NCI-H1436 (cell line): ENCODE measurements around the gene FRMD3.
"Not testable (repeated sequence)": the region's sequence is repeated elsewhere in the genome, so short reads cannot be mapped to it uniquely, and the experiment has no call there.

Experiments
- DNase-seq: peaks from one replicate; lab custom pipeline; 2025; lab: John Stamatoyannopoulos, UW

FRMD3 gene

DNA sequence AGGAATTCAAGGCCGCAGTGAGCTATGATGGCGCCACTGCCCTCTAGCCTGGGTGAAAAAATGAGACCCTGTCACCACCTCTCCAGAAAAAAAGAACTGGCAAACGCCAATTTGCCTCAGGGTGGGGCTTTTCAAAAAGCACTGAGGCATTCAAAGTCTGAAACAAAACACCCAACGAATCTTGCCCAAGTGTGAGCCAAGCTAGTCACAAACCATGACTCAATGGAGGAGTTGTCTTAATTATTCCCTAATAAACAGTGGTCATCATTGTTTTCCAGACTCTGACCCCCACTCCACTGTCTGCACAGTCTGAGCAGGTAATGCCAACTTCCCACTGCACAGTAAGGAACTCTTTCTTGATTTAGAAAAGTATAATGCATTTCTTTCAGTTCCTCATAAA lies 16.8 kb downstream of the FRMD3 start:
- no peak for DNase-seq

DNA sequence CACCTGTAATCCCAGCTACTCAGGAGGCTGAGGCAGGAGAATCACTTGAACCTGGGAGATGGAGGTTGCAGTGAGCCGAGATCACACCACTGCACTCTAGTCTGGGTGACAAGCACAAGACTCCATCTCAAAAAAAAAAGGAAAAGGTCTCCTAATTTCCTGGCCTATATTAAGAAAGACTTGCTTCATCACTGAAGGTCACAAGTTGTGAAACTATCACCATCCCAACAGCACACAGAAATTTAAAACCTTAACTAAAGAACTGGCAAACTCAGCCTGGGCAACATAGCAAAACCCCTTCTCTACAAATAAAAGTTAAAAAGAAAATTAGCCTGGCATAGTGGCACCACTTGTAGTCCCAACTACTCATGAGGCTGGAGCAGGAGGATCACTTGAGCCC lies 17.2 kb downstream of the FRMD3 start:
- DNase-seq, result no peak

DNA sequence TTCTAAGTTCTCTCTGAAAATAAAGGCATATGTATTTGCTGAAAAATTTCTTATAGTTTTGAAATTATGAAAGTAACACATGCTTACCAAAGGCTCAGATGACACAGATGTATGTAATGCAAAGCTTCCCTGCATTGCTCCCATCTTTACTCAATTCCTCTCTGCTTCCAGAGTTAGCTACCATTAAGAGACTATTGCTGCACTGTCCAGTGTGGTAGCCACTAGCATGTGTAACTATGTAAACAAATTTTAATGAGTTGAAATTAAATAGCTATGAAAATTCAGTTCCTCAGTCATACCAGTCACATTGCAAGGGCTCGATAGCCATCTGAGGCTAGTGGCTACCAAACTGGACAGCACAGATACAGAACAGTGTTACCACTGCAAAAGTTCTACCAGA lies 17.9 kb downstream of the FRMD3 start:
- no peak for DNase-seq

DNA sequence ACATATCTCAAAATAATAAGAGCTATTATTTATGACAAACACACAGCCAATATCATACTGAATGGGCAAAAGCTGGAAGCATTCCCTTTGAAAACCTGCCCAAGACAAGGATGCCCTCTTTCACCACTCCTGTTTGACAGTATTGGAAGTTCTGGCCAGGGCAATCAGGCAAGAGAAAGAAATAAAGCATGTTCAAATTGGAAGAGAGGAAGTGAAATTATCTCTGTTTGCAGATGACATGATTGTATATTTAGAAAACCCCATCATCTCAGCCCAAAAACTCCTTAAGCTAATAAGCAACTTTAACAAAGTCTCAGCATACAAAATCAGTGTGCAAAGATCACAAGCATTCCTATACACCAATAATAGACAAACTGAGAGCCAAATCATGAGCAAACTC lies 20.2 kb downstream of the FRMD3 start:
- not testable (repeated sequence) for DNase-seq

DNA sequence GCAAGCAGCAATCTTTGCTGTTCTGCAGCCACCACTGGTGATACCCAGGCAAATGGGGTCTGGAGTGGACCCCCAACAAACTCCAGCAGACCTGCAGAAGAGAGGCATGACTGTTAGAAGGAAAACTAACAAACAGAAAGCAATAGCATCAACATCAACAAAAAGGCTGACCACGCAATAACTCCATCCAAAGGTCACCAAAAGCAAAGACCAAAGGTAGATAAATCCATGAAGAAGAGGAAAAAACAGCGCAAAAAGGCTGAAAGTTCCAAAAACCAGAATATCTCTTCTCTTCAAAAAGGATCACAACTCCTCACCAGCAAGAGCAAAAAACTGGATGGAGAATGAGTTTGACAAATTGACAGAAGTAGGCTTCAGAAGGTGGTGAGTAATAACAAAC lies 23.4 kb downstream of the FRMD3 start:
- no peak for DNase-seq

DNA sequence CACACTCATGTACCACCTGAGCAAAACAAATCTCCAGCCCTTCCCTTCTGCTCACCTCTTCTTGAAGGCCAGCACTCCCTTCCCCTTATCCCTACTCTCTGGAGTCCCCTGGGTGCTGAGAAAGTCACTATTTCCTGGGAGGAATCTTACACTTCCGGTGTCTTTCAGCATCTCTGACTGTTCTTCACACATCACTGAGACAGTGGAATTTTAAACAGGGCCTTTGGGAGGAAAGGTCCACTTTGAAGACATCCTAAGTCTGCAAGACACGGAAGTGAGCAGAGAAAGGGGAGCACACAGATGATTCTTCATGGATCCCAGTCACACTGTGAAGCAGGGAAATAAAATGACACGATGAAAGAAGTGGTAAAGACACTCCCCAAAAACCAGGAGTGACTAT lies 25.6 kb downstream of the FRMD3 start:
- no peak for DNase-seq

DNA sequence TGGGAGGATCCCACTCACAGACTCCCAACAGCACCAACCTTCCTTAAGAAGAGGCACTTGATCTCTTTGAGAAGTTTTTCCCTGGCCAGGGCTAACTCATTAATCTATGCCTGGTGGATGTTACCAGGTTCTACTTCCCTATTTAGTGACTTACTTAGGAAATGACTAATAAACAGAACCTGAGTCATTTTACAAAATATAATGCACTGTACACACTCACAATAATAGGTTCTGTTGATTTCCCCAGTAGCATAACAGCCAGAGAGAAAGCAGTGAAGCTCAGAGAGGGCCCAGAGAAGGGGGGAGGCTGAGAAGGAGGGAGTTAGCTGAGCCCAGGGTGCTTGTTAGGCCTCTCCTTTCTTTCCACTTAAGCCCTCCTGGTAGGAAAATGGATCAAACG lies 27.1 kb downstream of the FRMD3 start:
- DNase-seq, result no peak

DNA sequence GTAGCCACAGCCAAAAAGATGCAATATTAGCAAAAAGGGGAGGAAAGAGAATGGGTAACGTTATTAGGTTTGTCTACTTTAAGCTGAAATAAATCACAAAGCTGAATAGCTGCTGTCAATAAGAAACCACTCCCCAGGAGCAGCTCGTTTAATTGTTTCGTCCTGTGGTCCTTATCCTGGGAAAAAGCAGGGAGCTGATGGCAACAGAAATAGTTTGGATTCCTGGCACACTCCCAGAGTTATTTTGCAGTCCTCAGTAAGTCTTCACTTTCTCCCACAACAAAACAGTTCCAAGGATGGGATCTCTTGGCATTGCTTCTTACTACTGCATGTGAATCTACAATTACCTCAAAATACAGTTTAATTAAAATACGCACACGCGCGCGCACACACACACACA lies 28.8 kb downstream of the FRMD3 start:
- DNase-seq, result no peak

DNA sequence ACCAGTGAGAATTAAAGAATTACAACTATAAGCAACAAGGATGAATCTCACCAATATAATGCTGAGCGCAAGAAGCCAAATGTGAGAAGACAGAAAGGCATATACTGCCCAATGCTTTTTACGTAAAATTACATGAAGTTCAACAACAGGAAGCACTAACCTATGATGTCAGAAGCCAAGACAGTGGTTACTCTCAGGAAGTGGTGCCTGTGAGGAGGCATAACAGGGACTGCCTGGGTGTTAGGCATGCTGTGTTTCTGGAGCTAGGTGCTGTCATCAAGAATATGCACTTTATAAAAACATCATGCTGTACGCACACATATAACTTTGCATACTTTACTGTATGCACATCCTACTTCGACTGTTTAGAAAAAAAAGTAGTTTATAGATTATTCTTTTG lies 30.1 kb downstream of the FRMD3 start:
- no peak for DNase-seq

DNA sequence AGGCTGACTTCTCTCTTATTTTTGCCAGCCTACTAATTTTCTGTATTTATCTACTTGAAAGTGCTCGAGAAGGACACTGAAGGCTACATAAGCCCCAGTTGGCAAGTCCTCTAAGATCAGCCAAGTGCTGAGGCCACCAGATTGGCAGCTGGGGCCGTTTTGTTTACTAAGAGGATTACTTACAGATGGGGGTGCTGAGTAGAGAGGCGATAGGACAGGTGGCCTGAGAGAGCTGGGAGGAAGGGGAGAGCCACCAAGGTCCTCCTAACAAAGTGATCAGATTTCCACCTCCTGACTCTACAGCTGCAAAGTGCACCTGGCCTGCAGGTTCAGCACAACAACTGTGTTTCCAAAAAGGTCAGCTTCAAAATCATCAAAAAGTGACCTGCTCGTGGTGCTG lies 32.9 kb downstream of the FRMD3 start:
- no peak for DNase-seq

DNA sequence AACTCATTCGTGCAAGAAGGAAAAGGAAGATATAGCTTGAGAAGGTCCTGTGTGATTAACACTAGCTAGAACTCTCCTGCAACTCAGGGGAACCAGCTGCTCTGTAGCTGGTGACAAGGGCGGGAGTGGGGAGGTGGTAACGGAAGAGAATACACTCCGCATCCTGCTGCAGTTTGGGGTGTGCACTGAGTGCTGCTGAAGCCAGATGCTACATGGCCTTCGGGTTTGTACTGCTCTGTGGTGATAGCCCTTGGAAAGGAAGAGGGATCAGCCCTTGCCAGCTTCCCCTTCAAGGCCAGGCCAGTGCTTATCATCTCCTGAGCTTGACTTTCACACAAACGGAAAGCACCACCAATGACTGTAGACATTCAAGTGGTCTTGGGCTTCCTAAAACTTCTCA lies 34.3 kb downstream of the FRMD3 start:
- DNase-seq, result no peak

DNA sequence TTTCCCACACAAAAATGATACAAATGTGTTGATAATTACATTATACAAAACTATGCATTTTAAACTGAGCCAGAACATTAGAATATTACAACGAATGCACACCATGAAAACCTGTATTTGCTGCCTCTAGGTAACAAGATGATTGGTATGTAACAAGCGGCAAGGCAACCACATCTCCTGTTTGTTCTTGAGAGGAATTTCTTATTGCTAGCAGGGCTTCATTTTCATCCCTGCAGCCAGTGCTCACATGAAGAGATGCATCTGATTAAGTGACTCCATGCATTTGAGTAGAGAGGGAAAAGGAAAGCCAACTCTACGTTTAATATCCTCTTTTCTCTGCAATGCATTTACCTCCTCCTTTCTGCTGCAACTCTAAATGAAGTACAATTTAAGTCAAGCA lies 36.6 kb downstream of the FRMD3 start:
- DNase-seq, result no peak

DNA sequence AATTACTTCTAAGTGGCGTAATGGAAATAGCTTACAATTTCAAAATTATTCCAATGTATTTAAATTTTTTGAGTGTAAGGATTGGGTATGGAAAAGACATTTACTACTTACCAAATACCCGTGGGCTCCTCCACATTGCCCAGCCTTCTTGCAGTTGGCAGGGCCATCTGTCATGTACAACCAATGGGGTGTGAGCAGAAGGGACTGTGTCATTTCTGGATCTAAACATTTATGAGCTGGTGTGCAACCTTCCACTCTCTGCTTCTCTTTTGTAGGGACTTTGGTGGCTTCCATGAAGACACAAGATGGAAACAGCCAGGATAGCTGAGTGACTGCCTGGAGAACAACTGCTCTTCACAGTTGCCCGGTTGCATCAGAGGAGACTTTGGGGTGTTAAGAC lies 40.8 kb downstream of the FRMD3 start:
- no peak for DNase-seq

DNA sequence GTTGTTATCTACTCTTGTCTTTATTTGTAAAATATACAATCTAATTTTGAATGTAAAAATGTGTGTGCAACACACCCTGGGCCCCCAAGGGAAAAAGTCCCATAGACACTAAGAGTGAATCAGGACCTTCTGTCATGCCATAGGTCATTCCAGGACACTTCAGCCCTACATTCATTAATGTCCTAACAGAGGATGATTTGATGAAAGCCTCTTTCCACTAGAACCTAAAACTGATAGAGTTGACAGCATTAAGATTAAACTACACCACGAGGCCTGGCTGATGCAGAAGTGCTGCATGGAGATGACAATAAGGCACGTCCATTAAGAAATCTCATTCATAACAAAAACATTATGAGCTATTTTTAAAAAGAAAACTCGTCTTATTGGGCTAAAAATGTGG lies 46.2 kb downstream of the FRMD3 start:
- DNase-seq, result no peak

DNA sequence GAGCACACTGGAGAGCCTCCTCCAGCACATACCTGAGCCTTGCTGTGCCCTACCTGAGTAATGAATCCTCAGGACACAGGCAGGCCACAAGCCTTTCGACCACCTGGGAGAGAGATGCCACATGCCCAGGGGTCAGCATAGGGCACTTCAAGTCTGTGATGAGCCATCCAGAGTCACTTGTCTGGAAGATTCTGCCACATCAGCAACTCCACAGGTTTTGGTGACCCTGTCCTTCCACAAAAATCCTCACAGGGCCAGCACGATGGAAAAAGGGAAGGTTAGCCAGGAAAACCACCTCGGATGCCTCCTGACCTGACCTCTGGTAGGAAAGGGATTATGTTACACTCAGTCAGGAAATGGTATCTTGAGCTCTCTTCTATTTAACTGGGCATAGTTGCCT lies 46.8 kb downstream of the FRMD3 start:
- no peak for DNase-seq

DNA sequence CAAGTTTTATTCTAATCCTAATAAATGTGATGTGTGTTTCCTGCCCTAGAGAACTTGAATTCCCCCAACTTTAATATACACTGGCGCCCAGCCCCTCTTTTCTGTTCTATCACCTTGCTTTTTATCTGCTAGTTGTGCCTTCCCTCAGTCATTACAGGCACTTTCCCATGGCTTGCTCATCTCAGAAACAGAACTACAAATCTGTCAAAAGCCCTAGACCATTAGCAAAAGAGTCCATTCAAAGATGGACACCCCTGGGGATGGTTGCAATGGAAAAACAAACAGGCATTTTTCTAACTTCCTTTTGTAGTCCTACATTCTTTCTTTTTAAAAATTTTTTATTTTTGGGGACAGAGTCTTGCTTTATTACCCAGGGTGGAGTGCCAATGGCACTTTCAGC lies 48.2 kb downstream of the FRMD3 start:
- DNase-seq, result no peak

DNA sequence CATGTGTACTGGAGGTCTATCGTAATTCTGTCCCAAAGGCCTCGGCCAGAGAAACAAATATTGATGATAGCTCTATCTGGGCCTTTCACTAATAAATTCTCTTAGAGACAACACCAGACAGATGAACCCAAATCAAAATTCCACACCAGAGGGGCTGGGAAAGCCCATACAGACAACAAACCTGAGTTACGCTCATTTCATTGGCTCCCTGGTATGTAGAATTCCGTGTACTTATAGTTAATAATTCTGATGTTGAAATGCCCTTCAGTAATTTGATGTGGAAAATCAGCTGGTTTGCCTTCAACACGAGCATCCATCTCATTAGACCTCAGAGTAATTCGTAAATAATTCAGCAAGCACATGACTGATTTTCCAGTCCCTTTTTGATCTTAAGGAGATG lies 53.2 kb downstream of the FRMD3 start:
- DNase-seq, result no peak

DNA sequence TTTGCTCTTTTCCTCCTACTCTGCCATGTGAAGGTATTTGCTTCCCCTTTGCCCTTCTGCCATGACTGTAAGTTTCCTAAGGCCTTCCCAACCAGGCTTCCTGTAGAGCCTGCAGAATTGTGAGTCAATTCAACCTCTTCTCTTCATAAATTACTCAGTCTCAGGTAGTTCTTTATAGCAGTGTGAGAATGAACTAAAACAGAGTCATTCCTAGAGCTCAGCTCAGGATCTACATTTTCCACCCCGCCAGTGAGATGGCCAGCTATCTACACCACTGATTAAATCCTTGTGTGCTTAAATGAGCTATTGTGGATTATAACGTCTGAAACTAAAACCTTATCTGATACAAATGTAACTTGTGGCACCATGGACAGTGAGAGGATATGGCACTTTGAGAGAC lies 55.0 kb downstream of the FRMD3 start:
- no peak for DNase-seq

DNA sequence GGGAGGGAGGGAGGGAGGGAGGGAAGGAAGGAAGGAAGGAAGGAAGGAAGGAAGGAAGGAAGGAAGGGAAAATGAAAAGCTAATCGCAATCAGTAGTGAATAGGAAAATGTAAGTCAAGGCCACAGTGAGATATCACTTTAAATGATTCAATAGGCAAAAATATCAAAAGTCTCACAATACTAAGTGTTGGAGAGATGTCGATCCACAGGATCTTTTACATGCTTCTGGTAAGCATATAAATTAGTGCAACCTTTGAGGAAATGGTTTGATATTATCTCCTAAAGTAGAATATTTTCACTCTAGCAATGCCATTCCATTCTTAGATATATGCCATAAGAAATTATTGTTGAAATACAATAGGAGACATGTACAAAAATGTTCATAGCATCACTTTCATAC lies 58.4 kb downstream of the FRMD3 start:
- DNase-seq, result no peak

DNA sequence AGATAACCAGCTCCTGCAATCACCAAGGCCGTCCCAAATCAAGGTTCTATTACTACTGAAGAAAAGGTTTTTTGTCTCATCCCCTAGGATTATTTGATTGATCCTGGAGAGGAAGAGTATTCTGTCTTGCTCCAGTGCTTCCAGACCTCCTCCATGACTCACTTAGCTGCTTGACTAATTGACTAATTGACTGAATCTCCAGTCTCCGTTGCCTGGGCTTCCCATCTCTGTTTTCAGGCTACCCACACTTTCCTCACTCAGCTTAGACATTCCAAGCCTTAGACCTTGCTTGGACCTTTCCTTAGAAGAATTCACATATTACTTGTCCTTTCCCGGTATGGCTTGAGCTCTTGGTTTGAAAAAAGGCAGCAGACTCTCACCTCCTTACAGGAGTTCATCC lies 60.6 kb downstream of the FRMD3 start:
- DNase-seq, result no peak

DNA sequence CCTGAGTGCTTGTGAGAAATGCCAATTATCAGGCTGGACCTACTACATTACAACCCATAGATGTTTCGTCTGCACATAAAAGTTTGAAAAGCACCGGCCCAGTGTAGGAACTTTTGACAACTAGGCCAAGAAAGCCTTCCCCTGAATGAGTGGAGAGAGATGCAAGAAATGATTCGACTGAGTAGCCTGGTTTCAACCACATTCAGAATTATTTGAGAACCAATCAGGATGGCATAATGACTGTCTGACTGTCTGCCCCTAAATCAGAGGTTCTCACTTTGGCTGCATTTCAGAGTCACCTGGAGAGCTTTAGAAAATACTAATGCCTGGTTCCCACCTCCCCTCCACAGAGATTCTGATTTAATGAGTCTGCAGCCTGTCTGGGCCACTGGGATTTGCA lies 61.1 kb downstream of the FRMD3 start:
- no peak for DNase-seq

DNA sequence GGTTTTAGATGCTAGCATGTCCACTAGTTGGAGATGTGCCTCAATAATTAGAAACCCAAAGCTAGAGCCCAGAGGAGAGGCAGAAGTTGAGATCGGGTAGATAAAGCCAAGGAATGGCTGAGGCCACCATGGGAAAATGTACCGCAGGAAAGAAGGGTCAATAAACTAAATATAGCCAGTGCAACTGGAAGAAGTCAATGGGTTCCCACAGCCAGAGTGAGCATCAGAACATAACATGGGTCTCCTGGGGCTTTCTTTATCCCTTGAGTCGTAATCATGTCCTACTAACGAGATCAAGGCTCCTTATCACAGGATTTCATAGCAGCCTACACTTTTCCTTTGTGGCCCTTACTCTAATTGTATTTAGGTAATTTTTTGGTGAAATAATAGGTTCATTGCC lies 61.7 kb downstream of the FRMD3 start:
- no peak for DNase-seq

DNA sequence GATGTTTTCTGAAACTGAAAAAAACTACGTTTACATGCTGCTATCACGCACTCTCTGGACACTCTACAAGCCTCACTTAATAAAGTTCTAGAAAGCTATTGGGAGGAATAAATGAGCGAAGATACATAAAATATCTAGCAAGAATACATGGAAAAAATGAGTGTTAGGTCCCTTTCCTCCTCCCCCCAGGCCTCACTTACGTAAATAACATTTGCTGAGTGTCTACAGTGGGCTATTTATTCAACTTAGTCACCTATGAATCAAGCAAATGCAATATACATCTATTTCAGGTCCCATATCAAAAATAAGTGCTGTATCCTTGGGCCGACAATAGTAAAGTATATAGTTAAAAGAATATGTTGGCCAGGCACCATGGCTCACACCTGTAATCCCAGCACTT lies 62.5 kb downstream of the FRMD3 start:
- no peak for DNase-seq

DNA sequence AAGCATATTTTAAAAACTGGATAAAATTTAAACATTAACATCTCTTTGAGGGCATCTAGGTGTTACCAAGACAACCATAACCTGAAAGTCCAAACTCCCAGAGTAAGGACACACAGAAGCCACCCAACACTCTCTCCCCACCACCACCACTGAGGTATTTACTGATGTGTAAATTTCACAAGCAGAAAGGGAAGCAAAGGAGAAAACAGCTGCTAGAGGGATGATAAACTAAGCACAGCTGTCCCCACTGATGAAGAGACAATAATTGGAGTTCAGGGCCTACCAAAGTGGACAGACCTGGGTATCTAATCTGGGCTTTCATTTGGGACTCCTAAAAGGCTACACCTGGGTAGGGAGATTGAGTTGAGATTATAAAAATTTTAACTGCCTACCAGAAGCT lies 63.6 kb downstream of the FRMD3 start:
- DNase-seq, result no peak

DNA sequence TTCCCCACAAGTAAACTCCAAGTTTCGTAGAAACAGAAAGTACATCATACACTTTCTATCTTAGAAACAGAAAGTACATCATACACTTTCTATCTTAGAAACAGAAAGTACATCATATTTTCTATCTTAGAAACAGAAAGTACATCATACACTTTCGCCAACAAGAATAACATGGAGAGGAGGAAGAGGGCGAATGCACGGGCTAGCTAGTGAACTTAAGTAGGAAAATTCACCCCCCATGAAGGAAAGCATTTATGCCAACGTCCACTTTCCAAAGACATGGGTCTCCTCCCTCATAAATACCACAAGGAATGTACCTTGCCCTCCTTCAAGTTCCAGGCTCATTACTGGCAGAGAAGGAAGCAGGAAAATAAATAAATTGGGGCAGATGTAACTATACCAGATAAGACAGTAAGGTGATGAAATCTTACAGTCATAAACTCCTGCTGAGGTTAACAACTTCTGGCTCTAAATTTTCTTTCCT lies 64.7 kb downstream of the FRMD3 start:
- no peak for DNase-seq
